ENCODE measurements around the gene DGKE.

The DGKE gene

GRCh38 chr17:56870081-56870651 lies 36.2 kb downstream of the DGKE start:
- Histone ChIP-seq H3K27ac (ENCODE audit: insufficient read depth, low read length, poor library complexity, severe bottlenecking) (no peak overlapping the region), H3K36me3 (ENCODE audit: control insufficient read depth, insufficient read depth, low read length) (peaks cover 5% of the 10 kb centered on the region), H3K4me1 (ENCODE audit: control insufficient read depth, insufficient read depth, low read length, poor library complexity, severe bottlenecking) (no peaks in the 10 kb centered on the region), H3K4me3 (ENCODE audit: insufficient read depth, low read depth, low read length, poor library complexity, severe bottlenecking) (no peak overlapping the region), H3K9me3 (ENCODE audit: control insufficient read depth, low read length) (no peaks in the 10 kb centered on the region), H3K27me3 (replicated peaks; ENCODE audit: control insufficient read depth, insufficient read depth, low read length, poor library complexity, severe bottlenecking) (no peaks in the 10 kb centered on the region)
- DNase-seq: no peak

GRCh38 chr17:56876766-56877179 lies 42.8 kb downstream of the DGKE start:
- no peaks in the 10 kb centered on the region for H3K27me3 ChIP-seq (replicated peaks; ENCODE audit: control insufficient read depth, insufficient read depth, low read length, poor library complexity, severe bottlenecking)
- no peaks in the 10 kb centered on the region for H3K9me3 ChIP-seq (ENCODE audit: control insufficient read depth, low read length)
- H3K36me3 ChIP-seq (ENCODE audit: control insufficient read depth, insufficient read depth, low read length): no peaks in the 10 kb centered on the region
- H3K27ac ChIP-seq (ENCODE audit: insufficient read depth, low read length, poor library complexity, severe bottlenecking): no peak overlapping the region
- no peak for DNase-seq
- no peaks in the 10 kb centered on the region for H3K4me1 ChIP-seq (ENCODE audit: control insufficient read depth, insufficient read depth, low read length, poor library complexity, severe bottlenecking)
- H3K4me3 ChIP-seq (ENCODE audit: insufficient read depth, low read depth, low read length, poor library complexity, severe bottlenecking): no peak overlapping the region

DNA sequence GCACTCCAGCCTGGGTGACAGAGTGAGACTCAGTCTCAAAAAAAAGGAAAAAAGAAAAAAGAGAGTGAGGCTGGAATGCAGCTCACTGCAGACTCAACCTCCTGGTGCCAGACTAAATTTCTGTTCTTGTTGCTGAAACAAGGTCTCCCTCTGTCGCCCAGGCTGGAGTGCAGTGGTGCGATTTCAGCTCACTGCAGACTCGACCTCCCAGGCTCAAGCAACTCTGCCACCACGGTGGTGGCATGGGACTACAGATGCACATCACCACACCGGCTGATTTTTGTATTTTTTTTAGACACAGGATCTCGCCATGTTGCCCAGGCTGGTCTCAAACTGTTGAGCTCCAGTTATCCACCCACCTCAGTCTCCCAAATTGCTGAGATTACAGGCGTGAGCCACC lies 45.3 kb downstream of the DGKE start:
- H3K36me3 ChIP-seq (ENCODE audit: control insufficient read depth, insufficient read depth, low read length): no peaks in the 10 kb centered on the region
- no peak for DNase-seq
- no peaks in the 10 kb centered on the region for H3K27me3 ChIP-seq (replicated peaks; ENCODE audit: control insufficient read depth, insufficient read depth, low read length, poor library complexity, severe bottlenecking)
- H3K27ac ChIP-seq (ENCODE audit: insufficient read depth, low read length, poor library complexity, severe bottlenecking): no peak overlapping the region
- H3K4me3 ChIP-seq (ENCODE audit: insufficient read depth, low read depth, low read length, poor library complexity, severe bottlenecking): no peak overlapping the region
- no peaks in the 10 kb centered on the region for H3K4me1 ChIP-seq (ENCODE audit: control insufficient read depth, insufficient read depth, low read length, poor library complexity, severe bottlenecking)
- no peaks in the 10 kb centered on the region for H3K9me3 ChIP-seq (ENCODE audit: control insufficient read depth, low read length)

GRCh38 chr17:56880133-56880532 lies 46.2 kb downstream of the DGKE start:
- no peak overlapping the region for H3K4me3 ChIP-seq (ENCODE audit: insufficient read depth, low read depth, low read length, poor library complexity, severe bottlenecking)
- H3K36me3 ChIP-seq (ENCODE audit: control insufficient read depth, insufficient read depth, low read length): no peaks in the 10 kb centered on the region
- no peak for DNase-seq
- H3K27ac ChIP-seq (ENCODE audit: insufficient read depth, low read length, poor library complexity, severe bottlenecking): no peak overlapping the region
- H3K4me1 ChIP-seq (ENCODE audit: control insufficient read depth, insufficient read depth, low read length, poor library complexity, severe bottlenecking): no peaks in the 10 kb centered on the region
- H3K27me3 ChIP-seq (replicated peaks; ENCODE audit: control insufficient read depth, insufficient read depth, low read length, poor library complexity, severe bottlenecking): no peaks in the 10 kb centered on the region
- H3K9me3 ChIP-seq (ENCODE audit: control insufficient read depth, low read length): no peaks in the 10 kb centered on the region

- Histone ChIP-seq H3K4me3 (ENCODE audit: insufficient read depth, low read depth, low read length, poor library complexity, severe bottlenecking) (no peak overlapping the region), H3K4me1 (ENCODE audit: control insufficient read depth, insufficient read depth, low read length, poor library complexity, severe bottlenecking) (no peaks in the 10 kb centered on the region), H3K27ac (ENCODE audit: insufficient read depth, low read length, poor library complexity, severe bottlenecking) (no peak overlapping the region), H3K27me3 (replicated peaks; ENCODE audit: control insufficient read depth, insufficient read depth, low read length, poor library complexity, severe bottlenecking) (no peaks in the 10 kb centered on the region), H3K9me3 (ENCODE audit: control insufficient read depth, low read length) (no peaks in the 10 kb centered on the region), H3K36me3 (ENCODE audit: control insufficient read depth, insufficient read depth, low read length) (no peaks in the 10 kb centered on the region)
- no peak for DNase-seq
These were observed 46.6 kb downstream of the DGKE start for GRCh38 chr17:56880571-56880970.

- Histone ChIP-seq H3K36me3 (ENCODE audit: control insufficient read depth, insufficient read depth, low read length) (no peaks in the 10 kb centered on the region), H3K9me3 (ENCODE audit: control insufficient read depth, low read length) (no peaks in the 10 kb centered on the region), H3K4me3 (ENCODE audit: insufficient read depth, low read depth, low read length, poor library complexity, severe bottlenecking) (no peak overlapping the region), H3K27ac (ENCODE audit: insufficient read depth, low read length, poor library complexity, severe bottlenecking) (no peak overlapping the region), H3K4me1 (ENCODE audit: control insufficient read depth, insufficient read depth, low read length, poor library complexity, severe bottlenecking) (no peaks in the 10 kb centered on the region), H3K27me3 (replicated peaks; ENCODE audit: control insufficient read depth, insufficient read depth, low read length, poor library complexity, severe bottlenecking) (no peaks in the 10 kb centered on the region)
- DNase-seq: no peak
These were observed 47.8 kb downstream of the DGKE start for GRCh38 chr17:56881685-56882295.

DNA sequence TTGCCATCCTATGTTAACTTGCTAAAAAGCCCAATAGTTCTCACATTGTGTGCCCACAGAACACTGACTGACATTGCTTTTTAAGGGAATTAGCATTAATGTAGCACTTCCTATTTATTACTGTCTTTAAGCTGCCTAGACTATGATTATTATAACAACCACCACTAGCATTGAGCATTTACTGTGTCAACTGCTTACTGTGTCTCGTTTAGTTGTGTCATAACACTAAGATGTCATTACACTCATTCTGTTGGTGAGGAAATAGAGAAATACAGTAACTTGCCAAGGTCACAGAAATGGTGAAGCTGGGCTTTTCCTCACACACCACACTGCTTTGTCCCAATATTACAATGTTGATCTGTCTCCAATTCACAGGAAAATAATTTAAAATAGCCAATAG lies 49.7 kb downstream of the DGKE start:
- no peaks in the 10 kb centered on the region for H3K27me3 ChIP-seq (replicated peaks; ENCODE audit: control insufficient read depth, insufficient read depth, low read length, poor library complexity, severe bottlenecking)
- DNase-seq: no peak
- no peaks in the 10 kb centered on the region for H3K9me3 ChIP-seq (ENCODE audit: control insufficient read depth, low read length)
- no peaks in the 10 kb centered on the region for H3K4me1 ChIP-seq (ENCODE audit: control insufficient read depth, insufficient read depth, low read length, poor library complexity, severe bottlenecking)
- peaks cover 11% of the 10 kb centered on the region for H3K36me3 ChIP-seq (ENCODE audit: control insufficient read depth, insufficient read depth, low read length)
- no peak overlapping the region for H3K27ac ChIP-seq (ENCODE audit: insufficient read depth, low read length, poor library complexity, severe bottlenecking)
- no peak overlapping the region for H3K4me3 ChIP-seq (ENCODE audit: insufficient read depth, low read depth, low read length, poor library complexity, severe bottlenecking)

DNA sequence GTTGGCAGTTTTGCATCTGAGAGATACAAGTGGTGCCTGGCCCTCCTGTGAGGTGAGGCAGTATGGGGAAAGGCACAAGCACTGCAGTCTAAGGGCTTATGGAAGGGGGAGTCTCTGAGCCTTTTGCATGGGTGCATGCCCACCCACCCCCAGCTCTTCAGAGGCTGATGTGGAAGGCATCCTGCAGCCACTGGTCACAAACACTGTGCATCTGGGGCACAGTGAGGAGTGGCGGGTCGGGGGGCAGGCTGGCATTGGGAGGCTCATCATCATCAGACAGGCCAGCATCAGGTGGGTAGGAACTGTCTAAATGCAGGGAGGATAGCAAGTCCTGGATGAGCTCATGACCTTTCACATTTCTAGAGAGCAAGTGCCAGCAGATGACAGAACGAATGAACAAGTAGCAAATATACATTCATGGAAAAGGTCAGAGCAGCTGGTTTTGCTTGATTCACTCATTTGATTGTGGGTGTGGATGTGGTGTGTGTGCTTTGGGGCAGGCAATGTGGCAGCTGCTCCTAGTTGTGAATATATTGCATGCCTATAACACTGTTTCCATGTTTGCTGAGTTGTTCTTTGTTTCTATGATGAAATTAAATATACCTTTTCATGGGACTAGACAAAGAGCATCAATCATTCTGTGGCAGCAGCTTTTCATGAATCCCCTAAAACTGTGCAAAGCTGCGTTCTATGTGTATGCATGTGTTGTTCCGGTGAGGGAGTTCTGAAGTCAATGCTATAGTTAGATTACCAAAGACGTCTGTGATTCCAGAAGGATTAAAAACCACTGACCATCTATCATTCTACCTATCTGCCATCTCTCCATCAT lies 50.7 kb downstream of the DGKE start:
- H3K4me3 ChIP-seq (ENCODE audit: insufficient read depth, low read depth, low read length, poor library complexity, severe bottlenecking): no peak overlapping the region

GRCh38 chr17:56885312-56885657 lies 51.3 kb downstream of the DGKE start:
- no peak overlapping the region for H3K27ac ChIP-seq (ENCODE audit: insufficient read depth, low read length, poor library complexity, severe bottlenecking)
- H3K4me3 ChIP-seq (ENCODE audit: insufficient read depth, low read depth, low read length, poor library complexity, severe bottlenecking): no peak overlapping the region
- H3K9me3 ChIP-seq (ENCODE audit: control insufficient read depth, low read length): no peaks in the 10 kb centered on the region
- no peaks in the 10 kb centered on the region for H3K4me1 ChIP-seq (ENCODE audit: control insufficient read depth, insufficient read depth, low read length, poor library complexity, severe bottlenecking)
- H3K27me3 ChIP-seq (replicated peaks; ENCODE audit: control insufficient read depth, insufficient read depth, low read length, poor library complexity, severe bottlenecking): no peaks in the 10 kb centered on the region
- H3K36me3 ChIP-seq (ENCODE audit: control insufficient read depth, insufficient read depth, low read length): peaks cover 22% of the 10 kb centered on the region
- DNase-seq: no peak

More for the DNA sequence above, 50.7 kb downstream of the DGKE start:
- H3K27me3 ChIP-seq (replicated peaks; ENCODE audit: control insufficient read depth, insufficient read depth, low read length, poor library complexity, severe bottlenecking): no peaks in the 10 kb centered on the region
- H3K9me3 ChIP-seq (ENCODE audit: control insufficient read depth, low read length): no peaks in the 10 kb centered on the region
- H3K4me1 ChIP-seq (ENCODE audit: control insufficient read depth, insufficient read depth, low read length, poor library complexity, severe bottlenecking): no peaks in the 10 kb centered on the region
- no peak for DNase-seq
- peaks cover 17% of the 10 kb centered on the region for H3K36me3 ChIP-seq (ENCODE audit: control insufficient read depth, insufficient read depth, low read length)
- no peak overlapping the region for H3K27ac ChIP-seq (ENCODE audit: insufficient read depth, low read length, poor library complexity, severe bottlenecking)

DNA sequence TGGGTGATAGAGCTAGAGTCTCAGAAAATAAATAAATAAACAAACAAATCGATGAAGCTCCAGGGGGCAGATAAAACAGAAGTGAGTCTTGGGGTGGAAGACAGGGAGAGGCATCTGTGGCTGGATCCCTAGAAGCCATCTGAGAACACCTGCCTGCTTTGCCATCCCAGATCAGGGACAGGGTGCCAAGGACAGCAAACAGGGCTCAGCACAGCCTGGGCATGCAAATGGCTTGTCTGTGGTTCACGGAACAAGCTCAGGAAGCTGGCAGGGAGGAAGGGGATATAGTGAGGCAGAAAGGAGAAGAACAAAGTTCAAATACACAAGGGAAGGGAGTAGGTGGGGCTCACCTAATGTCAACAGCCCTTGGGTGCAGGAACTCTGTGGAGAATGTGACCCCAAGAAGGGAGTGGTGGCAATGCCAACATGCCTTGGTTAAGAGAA lies 52.4 kb downstream of the DGKE start:
- no peaks in the 10 kb centered on the region for H3K27me3 ChIP-seq (replicated peaks; ENCODE audit: control insufficient read depth, insufficient read depth, low read length, poor library complexity, severe bottlenecking)
- H3K4me3 ChIP-seq (ENCODE audit: insufficient read depth, low read depth, low read length, poor library complexity, severe bottlenecking): no peak overlapping the region
- H3K4me1 ChIP-seq (ENCODE audit: control insufficient read depth, insufficient read depth, low read length, poor library complexity, severe bottlenecking): no peaks in the 10 kb centered on the region
- H3K9me3 ChIP-seq (ENCODE audit: control insufficient read depth, low read length): no peaks in the 10 kb centered on the region
- H3K27ac ChIP-seq (ENCODE audit: insufficient read depth, low read length, poor library complexity, severe bottlenecking): no peak overlapping the region
- no peak for DNase-seq
- H3K36me3 ChIP-seq (ENCODE audit: control insufficient read depth, insufficient read depth, low read length): peaks cover 32% of the 10 kb centered on the region

Measured in effector memory CD4-positive, alpha-beta T cell (primary cell).